HG02678 (cell line): Measurements from ENCODE around the gene RTN4R.

ENCODE experiments used
- ATAC-seq: cut with Tn5 transposase; IDR thresholded peaks from one replicate; pipeline ENCODE4 v1.9.1; 2021; ENCODE audit warnings: mild to moderate bottlenecking, moderate library complexity; ENCODE audit not compliant: unreplicated experiment

The RTN4R gene

DNA sequence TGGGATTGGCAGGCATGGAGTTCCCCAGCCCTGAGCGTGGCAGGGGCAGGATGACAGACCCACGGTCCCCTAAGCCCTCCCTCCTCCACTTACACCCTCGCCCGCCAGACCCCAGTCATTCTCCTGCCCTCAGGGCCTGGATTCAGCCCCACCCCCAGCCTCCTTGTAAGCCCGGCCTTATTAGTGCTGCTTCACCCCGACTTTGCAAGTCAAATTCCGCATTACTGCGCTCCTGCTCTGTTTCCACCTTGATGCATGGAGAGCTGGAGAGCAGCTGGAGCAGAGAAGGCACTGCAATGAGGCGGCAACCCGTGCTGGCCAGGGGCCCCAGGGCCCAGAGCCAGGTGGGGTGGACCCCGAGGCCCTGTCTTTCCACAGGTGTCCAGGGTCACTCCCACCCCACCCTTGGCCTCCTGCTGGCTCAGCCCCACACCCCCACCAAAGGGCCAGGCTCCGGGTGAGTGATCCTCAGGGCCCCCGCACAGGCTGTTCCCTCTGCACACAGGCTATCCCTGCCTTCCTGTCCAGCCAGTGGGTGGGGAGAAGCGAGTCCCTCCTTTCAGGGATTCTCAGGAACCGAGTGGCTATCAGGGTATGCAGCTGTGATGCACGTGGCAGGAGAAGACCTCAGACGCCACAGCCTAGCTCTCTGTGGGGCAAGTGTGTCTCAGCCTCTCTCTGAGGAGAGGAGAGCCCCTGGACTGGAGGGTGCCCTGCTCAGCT is 36.4 kb downstream of the RTN4R start:
- ATAC-seq, result no peak

DNA sequence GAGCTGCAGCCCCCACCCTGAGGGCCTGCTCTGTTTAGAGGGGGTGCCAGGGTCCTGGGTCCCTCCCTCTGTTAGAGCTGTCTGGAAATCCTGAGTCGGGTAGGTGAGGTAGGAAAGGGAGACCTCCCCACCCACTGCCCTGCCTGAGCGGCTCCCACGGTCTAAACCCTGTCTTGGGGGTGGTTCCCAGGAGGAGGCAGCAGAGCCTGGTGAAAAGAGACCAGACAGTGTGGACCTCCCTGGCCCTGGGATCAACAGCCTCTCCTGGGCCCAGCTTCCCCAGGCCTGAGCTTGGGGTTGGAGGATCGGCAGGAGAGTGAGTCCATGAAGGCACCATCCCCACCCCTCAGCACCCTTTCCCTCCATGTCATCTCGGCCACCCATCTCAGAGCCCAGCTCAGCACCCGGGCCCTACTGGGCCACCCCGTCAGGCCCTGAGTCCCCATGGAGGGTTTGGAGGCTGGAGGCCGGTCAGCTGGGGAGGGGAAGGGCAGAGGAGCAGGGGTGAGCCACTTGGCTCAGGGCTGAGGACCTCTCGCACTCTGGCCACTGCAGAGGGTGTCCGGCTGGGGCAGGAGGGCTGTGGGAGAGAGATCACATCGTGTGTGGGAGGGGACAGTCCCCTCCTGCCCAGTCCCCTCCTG is 37.2 kb downstream of the RTN4R start:
- ATAC-seq, result no peak

DNA sequence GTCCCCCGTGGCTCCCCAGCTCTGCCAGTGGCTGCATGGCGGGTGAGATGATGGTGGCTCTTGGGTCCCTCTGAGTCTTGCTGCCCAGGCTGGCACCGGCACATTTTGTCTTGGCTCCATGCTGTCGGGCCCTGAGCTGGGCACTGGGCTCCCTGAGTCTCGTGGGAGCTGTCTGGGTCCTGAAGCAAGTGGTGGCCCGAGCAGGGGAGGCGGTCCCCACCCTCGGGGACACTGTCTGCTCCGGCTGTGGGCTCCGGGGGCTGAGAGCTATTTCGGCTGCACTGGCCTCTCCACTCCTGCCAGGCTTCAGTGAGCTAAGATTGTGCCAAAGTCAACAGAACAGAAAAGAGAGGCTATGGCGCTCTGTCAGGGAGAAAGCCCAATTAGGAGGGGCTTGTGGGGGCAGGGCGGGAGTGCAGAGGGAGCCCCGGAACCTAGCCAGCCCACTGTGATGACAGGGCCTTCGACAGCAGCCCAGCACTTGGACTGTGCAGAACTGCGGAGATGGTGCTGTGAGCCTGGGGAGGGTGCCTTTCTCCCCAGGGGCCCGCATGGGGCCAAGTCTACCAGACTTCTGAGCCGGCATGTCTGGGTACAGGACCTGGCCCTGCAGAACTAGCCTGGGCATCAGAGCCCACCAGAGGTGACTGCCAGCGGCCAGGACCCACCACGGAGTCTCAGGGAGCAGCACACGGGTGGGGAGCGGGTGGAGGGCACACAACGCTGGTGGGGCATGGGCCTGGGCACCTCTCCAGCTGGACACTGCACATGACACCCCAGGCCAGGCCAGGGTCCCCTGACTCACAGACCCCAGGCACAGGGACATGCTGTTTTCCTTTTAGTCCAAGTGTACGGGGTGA is 38.0 kb downstream of the RTN4R start:
- ATAC-seq, result no peak

- ATAC-seq, result no peak
Measured at GRCh38 chr22:20228939-20229272, 39.2 kb downstream of the RTN4R start.

DNA sequence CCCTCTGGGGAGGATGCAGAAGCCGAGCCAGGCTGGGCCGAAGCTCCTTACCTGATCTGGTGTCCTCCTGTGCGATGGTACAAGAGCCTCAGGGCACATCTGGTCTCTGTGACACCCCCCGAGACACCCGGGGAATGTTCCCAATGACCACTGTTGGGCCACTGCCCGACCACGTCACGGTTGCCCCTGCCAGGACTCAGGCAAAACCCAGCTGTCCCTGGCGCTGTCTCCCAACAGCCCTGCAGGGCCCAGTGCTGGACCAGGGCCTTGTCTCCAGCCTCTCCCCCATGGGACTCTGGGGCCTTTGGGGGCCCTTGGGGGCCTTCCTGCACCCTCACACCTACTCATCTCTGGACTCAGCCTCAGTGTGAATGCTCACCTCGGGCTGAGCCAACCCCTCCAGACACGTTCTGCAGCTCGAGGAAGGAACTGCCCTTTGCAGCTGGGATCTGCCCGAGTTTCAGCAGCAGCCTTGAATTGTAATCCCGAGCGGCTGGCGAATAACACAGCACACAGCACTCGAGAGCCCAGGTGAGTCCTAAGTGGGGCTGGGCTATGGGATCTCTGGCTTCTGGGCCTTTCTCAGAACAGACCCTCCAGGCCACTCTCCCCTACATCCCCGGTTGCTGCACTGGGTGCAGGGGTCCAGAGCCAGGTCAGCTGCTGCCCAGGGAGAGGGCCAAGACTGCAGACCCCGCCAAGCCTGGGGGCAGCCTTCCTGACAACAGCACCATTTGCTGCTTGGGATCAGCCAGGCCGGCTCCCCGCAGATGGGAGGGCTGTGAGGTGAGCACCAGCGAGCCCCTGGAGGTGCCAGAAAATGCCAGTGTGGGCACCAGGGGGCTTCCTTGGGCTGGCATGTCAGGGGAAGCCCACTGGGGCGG is 39.8 kb downstream of the RTN4R start:
- ATAC-seq, result no peak

- no peak for ATAC-seq
Measured at GRCh38 chr22:20227363-20227762, 40.8 kb downstream of the RTN4R start.

GRCh38 chr22:20226760-20227350 is 41.3 kb downstream of the RTN4R start:
- no peak for ATAC-seq

DNA sequence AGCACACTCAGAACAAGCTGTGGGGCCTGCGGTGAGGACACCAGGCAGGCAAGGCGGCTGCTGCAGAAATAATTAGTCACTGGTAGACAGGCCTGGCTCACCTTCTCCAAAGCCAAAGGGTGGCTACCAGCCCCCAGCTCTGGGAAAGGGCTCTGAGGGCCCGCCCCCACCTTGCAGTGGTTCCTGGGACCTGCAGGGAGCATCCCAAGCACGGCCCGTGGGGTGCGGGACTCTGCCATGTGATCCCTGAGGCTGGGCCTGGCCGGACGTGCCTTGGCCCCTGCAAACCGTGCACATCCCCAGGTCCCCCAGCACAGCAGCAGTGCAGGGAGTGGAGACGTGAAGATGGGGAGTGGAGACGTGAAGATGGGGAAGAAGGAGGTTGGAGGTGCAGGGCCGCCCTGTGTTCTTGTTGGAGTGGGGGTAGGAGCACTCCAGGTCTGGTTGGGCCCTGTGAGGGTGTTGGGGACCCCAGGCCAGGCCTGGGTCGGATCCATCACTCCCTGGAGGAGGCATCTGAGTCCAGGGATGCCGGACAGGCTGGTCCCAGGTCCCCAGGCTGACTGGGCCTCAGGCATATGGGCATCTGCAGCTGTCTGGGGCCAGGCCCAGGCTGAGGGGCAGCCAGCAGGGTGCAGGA is 41.9 kb downstream of the RTN4R start:
- ATAC-seq, result no peak

DNA sequence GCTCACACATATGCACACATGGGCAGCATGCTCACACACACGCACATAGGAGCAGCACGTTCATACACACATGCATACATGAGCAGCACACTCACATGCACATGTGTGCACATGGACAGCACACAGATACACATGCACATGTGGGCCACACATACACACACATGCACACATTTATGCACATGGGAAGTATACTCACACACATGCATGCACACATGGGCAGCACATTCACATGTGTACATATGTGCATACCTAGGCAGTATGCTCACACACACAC is 42.5 kb downstream of the RTN4R start:
- ATAC-seq, result no peak

DNA sequence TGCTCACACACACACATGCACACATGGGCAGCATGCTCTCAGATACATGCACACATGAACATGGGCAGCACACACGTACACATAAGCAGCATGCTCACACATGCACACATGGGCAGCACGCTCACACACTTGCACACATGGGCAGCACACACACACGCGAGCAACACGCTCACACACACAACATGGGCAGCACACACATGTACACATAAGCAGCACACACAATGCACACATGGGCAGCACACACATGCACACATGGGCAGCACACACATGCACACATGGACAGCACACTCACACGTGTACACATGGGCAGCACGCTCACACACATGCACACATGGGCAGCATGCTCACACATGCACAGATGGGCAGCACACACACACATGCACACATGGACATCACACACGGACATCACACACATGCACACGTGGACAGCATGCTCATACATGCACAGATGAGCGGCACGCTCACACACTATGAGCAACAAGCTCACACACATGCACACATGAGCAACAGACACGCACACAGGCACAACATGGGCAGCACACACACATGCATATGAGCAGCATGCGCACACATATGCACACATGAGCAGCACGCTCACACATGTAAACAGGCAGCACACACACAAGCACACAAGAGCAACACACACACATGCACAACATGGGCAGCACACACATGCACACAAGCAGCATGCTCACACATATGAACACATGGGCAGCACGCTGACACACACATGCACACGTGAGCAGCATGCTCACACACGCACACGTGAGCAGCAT is 43.0 kb downstream of the RTN4R start:
- ATAC-seq, result no peak

GRCh38 chr22:20224256-20224626 is 43.9 kb downstream of the RTN4R start:
- no peak for ATAC-seq

DNA sequence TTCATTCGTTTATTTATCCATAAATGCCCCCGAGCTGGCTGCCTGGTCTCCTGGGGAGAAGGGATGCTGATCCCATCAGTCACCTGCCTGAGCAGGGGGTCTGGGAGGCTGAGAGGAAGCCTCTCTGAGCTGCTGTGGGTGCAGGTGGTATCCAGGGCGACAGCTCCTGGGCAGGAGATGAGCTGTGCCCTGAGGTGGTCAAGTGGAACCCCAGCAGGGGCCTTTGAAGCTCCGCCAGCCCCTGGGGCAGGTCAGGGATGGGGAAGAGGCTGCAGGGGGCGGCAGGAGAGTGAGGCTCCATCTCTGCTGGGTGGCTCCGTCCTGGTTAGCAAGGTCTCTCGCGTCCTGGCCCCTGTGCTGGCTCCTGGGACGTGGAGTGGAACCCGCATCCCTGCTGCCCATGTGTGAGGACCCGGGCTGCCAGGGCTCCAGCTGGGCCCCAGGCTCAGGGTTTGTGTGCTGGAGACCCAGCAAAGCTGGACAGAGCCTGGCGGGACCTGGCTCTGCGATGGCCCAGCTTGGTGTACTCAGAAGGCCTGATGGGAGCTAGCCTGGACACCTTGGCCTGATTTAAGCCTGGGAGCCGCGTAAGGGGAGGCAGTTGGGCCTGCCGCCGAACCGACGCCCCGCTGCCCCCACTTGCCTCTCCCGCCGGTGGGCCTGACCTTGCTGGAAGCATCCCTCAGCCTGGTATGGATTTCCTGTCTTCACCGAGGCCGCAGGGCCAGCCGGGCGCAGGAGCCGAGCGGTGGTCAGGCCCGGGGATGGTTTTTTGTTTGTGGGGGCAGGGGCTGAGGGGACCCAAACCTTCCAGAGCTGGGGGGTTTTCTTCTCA is 44.5 kb downstream of the RTN4R start:
- no peak for ATAC-seq

DNA sequence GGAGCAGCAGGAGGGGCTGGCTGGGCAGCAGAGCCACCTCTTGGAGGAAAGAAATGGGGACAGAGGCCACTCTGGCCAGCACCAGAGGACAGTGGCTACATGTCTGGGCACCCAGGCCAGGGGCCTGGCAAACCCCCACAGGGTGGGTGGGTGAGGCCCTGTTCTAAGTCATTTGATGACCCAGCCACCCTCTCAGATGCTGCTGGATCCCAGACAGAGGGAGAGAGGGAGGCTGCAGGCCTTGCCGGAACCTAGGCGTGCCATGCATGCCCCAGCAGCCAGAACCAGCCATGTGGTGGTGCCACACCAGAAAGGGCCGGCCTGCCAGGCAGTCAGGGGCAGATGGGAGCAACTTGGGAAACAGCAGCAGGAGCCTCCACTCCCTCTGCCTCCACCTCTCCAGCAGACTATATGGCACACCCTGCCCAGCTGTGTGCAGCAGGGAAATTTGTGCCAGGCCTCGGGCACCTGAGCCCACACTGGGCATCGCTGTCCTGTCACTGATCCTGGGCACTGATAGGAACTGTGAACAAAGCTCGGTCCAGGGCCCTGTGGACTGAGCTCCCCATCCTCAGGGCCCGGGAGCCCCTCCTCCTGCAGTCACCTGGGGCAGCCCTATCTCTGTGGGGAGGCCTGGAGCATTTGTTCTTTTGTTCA is 45.2 kb downstream of the RTN4R start:
- no peak for ATAC-seq

- ATAC-seq, result no peak
Measured at GRCh38 chr22:20221421-20222340, 46.4 kb downstream of the RTN4R start.

DNA sequence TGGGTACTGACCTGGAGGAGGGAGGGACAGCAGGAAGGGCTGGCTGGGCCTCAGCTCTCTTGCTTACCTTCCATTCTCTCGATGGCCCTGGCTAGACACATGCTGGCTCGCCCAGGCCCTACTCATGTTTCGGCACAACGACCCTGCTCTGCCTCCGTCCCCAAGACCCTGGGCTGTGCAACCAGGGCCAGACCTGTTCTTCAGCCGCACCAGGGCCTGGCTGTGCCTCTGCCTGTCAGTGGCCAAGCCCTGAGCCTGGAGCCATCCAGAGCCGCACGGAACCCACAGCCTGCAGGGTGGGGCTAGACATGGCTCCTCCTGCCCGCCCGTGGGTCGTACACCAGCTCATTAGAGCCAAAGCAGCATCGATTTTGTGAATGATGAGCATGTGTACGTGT is 47.5 kb downstream of the RTN4R start:
- ATAC-seq, result no peak

DNA sequence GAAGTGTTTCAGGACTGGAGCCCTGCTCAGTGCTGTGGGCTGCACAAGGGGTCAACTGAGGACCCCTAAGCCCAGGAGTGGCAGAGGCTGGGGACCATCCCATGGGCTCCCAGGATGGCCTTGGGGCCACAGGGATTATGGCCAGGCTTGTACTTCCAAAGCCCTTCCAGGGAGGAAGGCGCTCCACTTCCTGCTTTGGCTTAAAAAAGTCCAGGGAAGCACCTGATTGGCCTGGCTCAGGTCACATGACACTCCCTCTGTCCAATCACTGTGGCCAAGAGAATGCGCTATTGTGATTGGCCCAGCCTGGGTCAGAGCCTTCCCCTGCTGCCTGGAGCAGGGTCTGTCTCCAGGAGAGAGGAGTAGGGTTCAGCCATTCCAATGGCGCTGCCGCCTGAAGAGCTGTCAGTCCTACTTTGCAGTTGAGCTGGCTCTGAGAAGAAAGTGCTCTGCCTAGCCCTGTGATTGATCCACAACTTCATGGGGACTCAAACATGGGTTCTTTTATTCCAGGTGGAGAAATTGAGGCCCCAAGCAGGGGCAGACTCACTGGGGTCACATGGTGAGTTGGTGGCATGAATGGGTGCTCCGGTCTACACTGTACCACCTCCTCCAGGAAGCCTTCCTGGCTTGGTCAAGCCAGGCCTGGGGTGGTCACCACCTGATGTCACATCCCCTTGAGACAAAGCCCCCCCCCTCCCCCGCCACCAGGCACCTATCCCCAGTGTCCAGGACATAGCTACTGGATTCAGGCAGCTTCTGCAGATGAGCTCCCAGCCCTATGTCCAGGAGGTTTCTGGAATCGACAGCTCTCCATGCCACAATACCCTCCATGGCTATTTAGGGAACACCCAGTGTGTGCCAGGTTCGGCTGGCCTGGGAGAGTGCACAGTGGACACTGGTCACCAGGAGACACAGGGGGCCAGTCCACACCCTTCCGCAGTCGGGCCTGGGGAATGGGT is 48.2 kb downstream of the RTN4R start:
- ATAC-seq, result no peak
